ENCODE data around the gene RANBP1. TPM values are rescaled to one million over a fixed set of nuclear protein-coding genes. Genes with fewer than 3 reads are reported as not detected.

The RANBP1 gene
- total RNA-seq, 1 experiment from 2014 or later = 168 TPM

GRCh38 chr22:20086763-20087162 is 29.1 kb upstream of the RANBP1 start:
- no peaks in the 10 kb centered on the region for H3K9me3 ChIP-seq (ENCODE audit: insufficient read depth, low read depth)
- H3K4me2 ChIP-seq = no peak overlapping the region
- no peaks in the 10 kb centered on the region for H3F3A ChIP-seq (ENCODE audit: insufficient read depth, low read depth)
- POLR2A ChIA-PET (ENCODE audit: unreplicated experiment) = no interaction called here
- intact Hi-C loops (cut with micrococcal nuclease; ENCODE audit: unreplicated experiment) = no loop called here
- BruUV-seq (replicated peaks) = no TSS peak
- CTCF ChIA-PET = no interaction called here
- no peak overlapping the region for H3K27ac ChIP-seq
- no peaks in the 10 kb centered on the region for H3K9me2 ChIP-seq (ENCODE audit: insufficient read depth)
- H2AFZ ChIP-seq = no peak overlapping the region
- no peak overlapping the region for H3K4me3 ChIP-seq
- no peak for TF ChIP-seq CTCF (conservative IDR thresholded peaks at IDR 0.05)
- TF ChIP-seq EZH2 (IDR thresholded peaks at IDR 0.05; ENCODE audit: low read depth) = no peak
- H3K27me3 ChIP-seq (ENCODE audit: insufficient read depth, low read depth) = no peaks in the 10 kb centered on the region
- H4K20me1 ChIP-seq (ENCODE audit: insufficient read depth) = peaks cover 21% of the 10 kb centered on the region
- H3K4me1 ChIP-seq (replicated peaks; ENCODE audit: insufficient read depth) = no peaks in the 10 kb centered on the region; the same call in 1 of the 2 replicates
- DNase-seq = no peak
- no peaks in the 10 kb centered on the region for H3K36me3 ChIP-seq (ENCODE audit: low read depth)
- H3K79me2 ChIP-seq (ENCODE audit: low read depth) = peaks cover 45% of the 10 kb centered on the region

- H2AFZ ChIP-seq = no peak overlapping the region
- BruUV-seq (replicated peaks) = no TSS peak
- no peaks in the 10 kb centered on the region for H3F3A ChIP-seq (ENCODE audit: insufficient read depth, low read depth)
- H3K4me1 ChIP-seq (replicated peaks; ENCODE audit: insufficient read depth) = no peaks in the 10 kb centered on the region
- H3K4me3 ChIP-seq = no peak overlapping the region
- no peak for DNase-seq
- POLR2A ChIA-PET (ENCODE audit: unreplicated experiment) = no interaction called here
- intact Hi-C loops (cut with micrococcal nuclease; ENCODE audit: unreplicated experiment) = no loop called here
- H3K27ac ChIP-seq = no peak overlapping the region
- no peaks in the 10 kb centered on the region for H3K27me3 ChIP-seq (ENCODE audit: insufficient read depth, low read depth)
- CTCF ChIA-PET = no interaction called here
- TF ChIP-seq EZH2 (IDR thresholded peaks at IDR 0.05; ENCODE audit: low read depth) (no peak), CTCF (conservative IDR thresholded peaks at IDR 0.05) (no peak)
- no peaks in the 10 kb centered on the region for H3K9me3 ChIP-seq (ENCODE audit: insufficient read depth, low read depth)
- H3K79me2 ChIP-seq (ENCODE audit: low read depth) = peaks cover 36% of the 10 kb centered on the region
- peaks cover 21% of the 10 kb centered on the region for H4K20me1 ChIP-seq (ENCODE audit: insufficient read depth)
- H3K9me2 ChIP-seq (ENCODE audit: insufficient read depth) = no peaks in the 10 kb centered on the region
- no peak overlapping the region for H3K4me2 ChIP-seq
- H3K36me3 ChIP-seq (ENCODE audit: low read depth) = no peaks in the 10 kb centered on the region
Measured at GRCh38 chr22:20087319-20088262, 28.3 kb upstream of the RANBP1 start.

- no peak for DNase-seq
- Histone ChIP-seq H3K79me2 (ENCODE audit: low read depth) (peaks cover 30% of the 10 kb centered on the region), H3F3A (ENCODE audit: insufficient read depth, low read depth) (no peaks in the 10 kb centered on the region), H3K9me2 (ENCODE audit: insufficient read depth) (no peaks in the 10 kb centered on the region), H3K9me3 (ENCODE audit: insufficient read depth, low read depth) (no peaks in the 10 kb centered on the region), H3K27ac (no peak overlapping the region), H3K36me3 (ENCODE audit: low read depth) (no peaks in the 10 kb centered on the region), H3K4me1 (replicated peaks; ENCODE audit: insufficient read depth) (no peaks in the 10 kb centered on the region), H4K20me1 (ENCODE audit: insufficient read depth) (peaks cover 21% of the 10 kb centered on the region), H3K27me3 (ENCODE audit: insufficient read depth, low read depth) (no peaks in the 10 kb centered on the region), H2AFZ (no peak overlapping the region), H3K4me3 (no peak overlapping the region), H3K4me2 (no peak overlapping the region)
- BruUV-seq (replicated peaks) = no TSS peak
- TF ChIP-seq EZH2 (IDR thresholded peaks at IDR 0.05; ENCODE audit: low read depth) (no peak), CTCF (conservative IDR thresholded peaks at IDR 0.05) (no peak)
- ChIA-PET CTCF (no interaction called here), POLR2A (ENCODE audit: unreplicated experiment) (no interaction called here)
- intact Hi-C loops (cut with micrococcal nuclease; ENCODE audit: unreplicated experiment) = no loop called here
Measured at GRCh38 chr22:20088263-20088648, 27.6 kb upstream of the RANBP1 start.
